Measurements from ENCODE around the gene ACADS.

ACADS gene

DNA sequence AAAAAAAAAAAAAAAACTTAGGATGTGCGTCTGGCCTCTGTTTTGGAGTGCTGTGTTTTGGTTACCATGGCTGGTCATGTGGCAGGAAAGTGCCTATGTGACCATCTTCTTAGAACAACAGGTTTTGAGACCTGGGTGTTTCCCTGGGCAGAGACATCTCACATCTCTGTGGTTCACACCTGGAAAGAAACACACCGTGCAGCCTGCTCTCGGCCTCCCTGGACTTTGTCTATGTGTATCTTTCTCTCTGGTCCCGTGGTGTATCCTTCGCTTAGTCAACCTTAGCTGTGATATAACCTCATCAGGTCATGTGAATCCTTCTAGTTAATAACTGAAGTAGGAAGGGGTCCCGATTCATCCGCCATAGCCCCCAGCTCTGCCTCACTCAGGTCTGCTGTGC lies 22.6 kb downstream of the ACADS start:
- Histone ChIP-seq H3K27me3 (ENCODE audit: control insufficient read depth in 5 of 5, insufficient read depth in 4 of 5, low read length in 5 of 5) (no peaks in the 10 kb centered on the region), H3K36me3 (ENCODE audit: control insufficient read depth in 5 of 5, insufficient read depth in 5 of 5, low read length in 5 of 5) (no peaks in the 10 kb centered on the region), H3K4me1 (ENCODE audit: control insufficient read depth in 5 of 5, insufficient read depth in 5 of 5, low read length in 5 of 5) (no peaks in the 10 kb centered on the region), H3K9me3 (ENCODE audit: control insufficient read depth in 5 of 5, low read length in 5 of 5) (no peaks in the 10 kb centered on the region), H3K4me3 (ENCODE audit: low read depth in 1 of 5, low read length in 5 of 5) (no peak overlapping the region), H3K27ac (ENCODE audit: low read depth, low read length) (no peak overlapping the region), H3K9ac (ENCODE audit: low read length in 5 of 5) (no peak overlapping the region)

DNA sequence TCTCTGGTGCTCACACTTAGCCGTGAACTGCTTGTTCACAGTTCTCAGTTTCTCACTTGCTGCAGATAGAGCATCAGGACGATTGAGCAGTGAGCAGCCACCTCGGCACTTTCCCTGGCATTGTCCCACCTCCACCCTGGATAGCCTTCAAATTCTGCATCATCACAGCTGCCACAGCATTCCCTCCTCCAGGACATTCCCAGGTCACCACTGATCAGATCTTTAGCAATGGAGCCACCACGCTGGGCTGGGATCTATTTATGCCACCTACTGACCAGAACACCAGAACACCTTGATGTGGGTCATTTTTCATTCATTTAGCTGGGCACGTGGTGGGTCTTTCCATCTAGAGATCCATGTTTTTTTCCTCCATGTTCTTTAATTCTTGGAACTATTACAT lies 23.6 kb downstream of the ACADS start:
- H3K9ac ChIP-seq (ENCODE audit: low read length in 5 of 5) = no peak overlapping the region
- H3K27me3 ChIP-seq (ENCODE audit: control insufficient read depth in 5 of 5, insufficient read depth in 4 of 5, low read length in 5 of 5) = no peaks in the 10 kb centered on the region
- H3K36me3 ChIP-seq (ENCODE audit: control insufficient read depth in 5 of 5, insufficient read depth in 5 of 5, low read length in 5 of 5) = no peaks in the 10 kb centered on the region
- no peak overlapping the region for H3K4me3 ChIP-seq (ENCODE audit: low read depth in 1 of 5, low read length in 5 of 5)
- H3K27ac ChIP-seq (ENCODE audit: low read depth, low read length) = no peak overlapping the region
- H3K4me1 ChIP-seq (ENCODE audit: control insufficient read depth in 5 of 5, insufficient read depth in 5 of 5, low read length in 5 of 5) = no peaks in the 10 kb centered on the region
- H3K9me3 ChIP-seq (ENCODE audit: control insufficient read depth in 5 of 5, low read length in 5 of 5) = no peaks in the 10 kb centered on the region

DNA sequence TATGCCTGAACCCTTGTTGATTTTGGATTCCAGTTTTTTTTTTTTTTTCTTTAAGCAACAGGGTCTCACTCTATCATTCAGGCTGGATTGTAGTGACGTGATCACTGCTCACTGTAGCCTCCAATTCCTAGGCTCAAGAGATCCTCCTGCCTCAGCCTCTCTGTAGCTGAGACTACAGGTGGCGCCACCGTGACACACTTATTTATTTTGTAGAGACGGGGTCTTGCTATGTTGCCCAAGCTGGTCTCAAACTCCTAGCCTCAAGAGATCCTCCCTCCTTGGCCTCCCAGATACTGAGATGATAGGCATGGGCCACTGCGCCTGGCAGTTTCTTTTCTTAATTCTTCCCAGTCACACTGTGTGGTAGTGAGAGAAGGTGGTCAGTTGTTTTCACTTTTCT lies 25.2 kb downstream of the ACADS start:
- Histone ChIP-seq H3K4me3 (ENCODE audit: low read depth in 1 of 5, low read length in 5 of 5) (no peak overlapping the region), H3K27me3 (ENCODE audit: control insufficient read depth in 5 of 5, insufficient read depth in 4 of 5, low read length in 5 of 5) (no peaks in the 10 kb centered on the region), H3K4me1 (ENCODE audit: control insufficient read depth in 5 of 5, insufficient read depth in 5 of 5, low read length in 5 of 5) (no peaks in the 10 kb centered on the region), H3K36me3 (ENCODE audit: control insufficient read depth in 5 of 5, insufficient read depth in 5 of 5, low read length in 5 of 5) (no peaks in the 10 kb centered on the region), H3K9ac (ENCODE audit: low read length in 5 of 5) (no peak overlapping the region), H3K9me3 (ENCODE audit: control insufficient read depth in 5 of 5, low read length in 5 of 5) (no peaks in the 10 kb centered on the region), H3K27ac (ENCODE audit: low read depth, low read length) (no peak overlapping the region)

DNA sequence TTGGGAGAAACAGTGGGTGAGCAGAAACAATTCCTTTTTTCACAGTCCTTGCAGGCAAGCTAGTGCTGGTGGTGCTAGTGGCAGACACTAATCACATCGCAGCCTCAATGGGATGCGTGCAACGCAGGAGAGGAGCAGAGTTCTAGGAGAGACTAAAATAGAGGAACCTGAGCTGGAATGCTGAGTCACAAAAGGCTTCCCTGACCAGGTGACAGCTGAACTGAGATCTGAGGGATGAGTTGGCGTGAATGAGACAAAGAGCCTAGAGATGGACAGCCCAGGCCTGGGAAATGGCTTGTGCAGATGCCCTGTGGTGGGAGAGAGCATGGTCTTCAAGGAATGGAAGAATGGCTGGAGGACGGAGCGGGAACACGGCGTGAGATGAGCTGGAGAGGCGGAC lies 25.8 kb downstream of the ACADS start:
- Histone ChIP-seq H3K27me3 (ENCODE audit: control insufficient read depth in 5 of 5, insufficient read depth in 4 of 5, low read length in 5 of 5) (no peaks in the 10 kb centered on the region), H3K27ac (ENCODE audit: low read depth, low read length) (no peak overlapping the region), H3K36me3 (ENCODE audit: control insufficient read depth in 5 of 5, insufficient read depth in 5 of 5, low read length in 5 of 5) (no peaks in the 10 kb centered on the region), H3K4me1 (ENCODE audit: control insufficient read depth in 5 of 5, insufficient read depth in 5 of 5, low read length in 5 of 5) (no peaks in the 10 kb centered on the region), H3K4me3 (ENCODE audit: low read depth in 1 of 5, low read length in 5 of 5) (no peak overlapping the region), H3K9me3 (ENCODE audit: control insufficient read depth in 5 of 5, low read length in 5 of 5) (no peaks in the 10 kb centered on the region), H3K9ac (ENCODE audit: low read length in 5 of 5) (no peak overlapping the region)

DNA sequence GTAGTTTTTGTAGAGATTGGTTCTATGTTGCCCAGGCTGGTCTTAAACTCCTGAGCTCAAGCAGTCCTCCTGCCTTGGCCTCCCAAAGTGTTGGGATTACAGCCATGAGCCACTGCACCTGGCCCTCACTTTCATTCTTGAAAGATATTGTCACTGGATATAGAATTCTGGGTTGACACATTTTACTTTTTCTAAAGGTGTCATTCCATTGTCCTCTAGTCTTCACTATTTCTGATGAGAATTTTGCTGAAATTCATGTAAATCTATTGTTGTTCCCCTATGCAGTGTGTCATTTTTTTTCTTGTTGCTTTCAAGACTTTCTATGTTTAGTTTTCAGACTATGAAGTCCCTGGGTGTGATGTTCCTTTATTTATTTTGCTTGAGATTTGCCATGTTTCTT lies 29.2 kb downstream of the ACADS start:
- no peaks in the 10 kb centered on the region for H3K9me3 ChIP-seq (ENCODE audit: control insufficient read depth in 5 of 5, low read length in 5 of 5)

DNA sequence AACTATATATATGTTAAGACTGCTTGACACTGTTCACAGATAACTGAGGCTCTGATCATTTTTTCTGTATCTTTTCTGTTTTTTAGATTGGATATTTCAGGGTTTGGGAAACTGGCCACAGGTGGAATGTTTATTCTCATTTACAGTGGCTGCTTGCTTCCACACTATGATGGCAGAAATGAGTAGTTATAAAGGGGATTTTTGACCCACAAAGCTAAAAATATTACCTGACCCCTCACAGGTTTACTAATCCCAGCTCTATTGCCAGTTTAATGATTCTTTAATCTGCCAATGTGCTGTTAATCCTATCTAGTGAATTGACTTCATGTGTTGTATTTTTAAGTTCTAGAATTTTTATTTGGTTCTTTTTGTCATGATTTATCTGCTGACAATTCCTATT lies 29.6 kb downstream of the ACADS start:
- Histone ChIP-seq H3K36me3 (ENCODE audit: control insufficient read depth in 5 of 5, insufficient read depth in 5 of 5, low read length in 5 of 5) (peaks cover 0 to 8% (median under 1%) of the 10 kb centered on the region in 5 donors), H3K27ac (ENCODE audit: low read depth, low read length) (no peak overlapping the region), H3K9me3 (ENCODE audit: control insufficient read depth in 5 of 5, low read length in 5 of 5) (no peaks in the 10 kb centered on the region), H3K9ac (ENCODE audit: low read length in 5 of 5) (no peak overlapping the region), H3K4me3 (ENCODE audit: low read depth in 1 of 5, low read length in 5 of 5) (no peak overlapping the region), H3K4me1 (ENCODE audit: control insufficient read depth in 5 of 5, insufficient read depth in 5 of 5, low read length in 5 of 5) (no peaks in the 10 kb centered on the region), H3K27me3 (ENCODE audit: control insufficient read depth in 5 of 5, insufficient read depth in 4 of 5, low read length in 5 of 5) (no peaks in the 10 kb centered on the region)

More for the DNA sequence above, 29.2 kb downstream of the ACADS start:
- H3K36me3 ChIP-seq (ENCODE audit: control insufficient read depth in 5 of 5, insufficient read depth in 5 of 5, low read length in 5 of 5) = peaks cover 0 to 3% (median 0%) of the 10 kb centered on the region in 5 donors
- no peaks in the 10 kb centered on the region for H3K4me1 ChIP-seq (ENCODE audit: control insufficient read depth in 5 of 5, insufficient read depth in 5 of 5, low read length in 5 of 5)
- no peak overlapping the region for H3K27ac ChIP-seq (ENCODE audit: low read depth, low read length)
- no peak overlapping the region for H3K9ac ChIP-seq (ENCODE audit: low read length in 5 of 5)
- H3K27me3 ChIP-seq (ENCODE audit: control insufficient read depth in 5 of 5, insufficient read depth in 4 of 5, low read length in 5 of 5) = no peaks in the 10 kb centered on the region
- H3K4me3 ChIP-seq (ENCODE audit: low read depth in 1 of 5, low read length in 5 of 5) = no peak overlapping the region

DNA sequence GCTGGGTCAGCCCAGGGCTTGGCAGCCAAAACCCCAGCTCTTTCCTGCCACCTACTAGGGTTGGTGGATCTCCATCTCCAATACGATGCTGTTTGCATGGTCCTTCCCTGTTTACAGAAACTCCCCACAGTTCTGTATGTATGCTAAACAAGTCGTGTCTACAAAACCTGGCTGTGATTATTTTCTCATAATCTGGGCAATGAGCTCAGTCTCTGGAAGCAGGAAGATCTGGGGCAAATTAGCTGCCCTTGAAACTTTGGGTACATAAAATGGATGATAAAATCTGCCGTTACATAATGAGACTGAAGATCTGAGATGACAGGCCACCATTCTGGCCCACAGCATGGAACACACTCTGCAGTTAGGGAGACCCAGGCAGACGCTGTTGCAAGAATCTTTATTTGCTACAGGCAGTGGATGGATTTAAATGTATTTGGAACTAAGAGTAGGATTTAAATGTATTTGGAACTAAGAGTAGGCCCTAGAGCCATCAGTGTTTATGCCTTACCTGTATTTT lies 31.7 kb downstream of the ACADS start:
- H3K27me3 ChIP-seq (ENCODE audit: control insufficient read depth in 5 of 5, insufficient read depth in 4 of 5, low read length in 5 of 5) = no peaks in the 10 kb centered on the region
- H3K27ac ChIP-seq (ENCODE audit: low read depth, low read length) = no peak overlapping the region
- peaks cover 0 to 2% (median 0%) of the 10 kb centered on the region in 5 donors for H3K4me1 ChIP-seq (ENCODE audit: control insufficient read depth in 5 of 5, insufficient read depth in 5 of 5, low read length in 5 of 5)
- no peak overlapping the region for H3K9ac ChIP-seq (ENCODE audit: low read length in 5 of 5)
- no peak overlapping the region for H3K4me3 ChIP-seq (ENCODE audit: low read depth in 1 of 5, low read length in 5 of 5)
- no peaks in the 10 kb centered on the region for H3K9me3 ChIP-seq (ENCODE audit: control insufficient read depth in 5 of 5, low read length in 5 of 5)
- H3K36me3 ChIP-seq (ENCODE audit: control insufficient read depth in 5 of 5, insufficient read depth in 5 of 5, low read length in 5 of 5) = peaks cover 0 to 28% (median 19%) of the 10 kb centered on the region in 5 donors

DNA sequence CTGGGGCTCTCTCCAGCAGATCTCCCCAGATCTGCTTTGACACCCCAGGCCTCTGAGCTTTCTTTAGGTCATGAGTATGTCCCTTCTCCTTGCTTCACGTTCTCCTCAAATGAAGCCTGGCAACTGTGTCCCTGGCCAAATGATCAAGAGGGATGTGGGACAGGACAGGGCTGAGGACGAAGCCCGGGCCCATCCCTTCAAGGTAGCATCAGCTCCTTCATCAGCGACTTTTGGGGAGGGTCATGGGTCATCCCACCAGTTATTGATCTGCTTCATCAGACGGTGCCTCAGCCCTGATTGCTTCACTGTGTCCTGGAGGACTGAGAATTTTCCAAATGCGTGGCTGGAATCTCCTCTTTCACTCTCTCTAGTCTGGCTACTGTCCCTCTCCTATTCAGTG lies 32.3 kb downstream of the ACADS start:
- Histone ChIP-seq H3K9ac (ENCODE audit: low read length in 5 of 5) (no peak overlapping the region), H3K27ac (ENCODE audit: low read depth, low read length) (no peak overlapping the region)

DNA sequence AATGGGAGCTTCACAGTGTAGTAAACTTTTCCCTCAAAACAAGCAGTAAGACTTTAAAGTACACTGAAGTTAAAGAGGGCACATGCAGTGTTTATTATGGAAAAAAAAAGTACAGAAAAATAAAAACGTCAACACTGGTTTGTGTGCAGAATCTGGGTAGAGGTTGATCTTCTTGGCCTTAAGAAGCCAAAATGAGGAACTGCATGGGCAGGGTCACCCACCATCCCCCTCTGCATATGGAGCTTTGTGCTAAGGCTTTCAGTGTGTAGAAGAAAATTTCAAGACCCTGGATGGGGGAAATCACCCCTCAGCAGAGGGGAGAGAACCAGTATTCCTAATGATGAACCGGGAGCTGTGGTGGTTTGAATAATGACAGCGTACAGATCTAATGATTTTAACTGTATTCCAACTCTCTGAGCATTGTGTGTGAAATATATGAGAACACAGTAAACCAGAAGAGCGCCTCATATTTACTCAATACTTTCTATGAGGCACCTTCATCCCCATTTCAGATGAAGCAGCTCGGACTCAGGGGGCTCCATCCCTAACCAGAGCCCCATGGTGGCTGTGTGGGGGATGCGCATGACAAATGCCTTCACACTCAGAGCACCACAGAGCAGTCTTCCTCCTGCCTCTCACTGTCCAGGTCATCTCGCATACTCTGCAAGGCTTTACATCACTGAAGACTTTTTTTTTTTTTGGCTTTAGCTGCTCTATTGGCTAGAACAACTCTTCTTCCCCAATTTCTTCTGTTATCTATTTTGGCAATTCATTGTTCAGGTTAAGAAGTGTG lies 33.4 kb downstream of the ACADS start:
- Histone ChIP-seq H3K27ac (ENCODE audit: low read depth, low read length) (no peak overlapping the region), H3K36me3 (ENCODE audit: control insufficient read depth in 5 of 5, insufficient read depth in 5 of 5, low read length in 5 of 5) (peaks cover 3 to 44% (median 32%) of the 10 kb centered on the region in 5 donors), H3K9me3 (ENCODE audit: control insufficient read depth in 5 of 5, low read length in 5 of 5) (no peaks in the 10 kb centered on the region), H3K4me1 (ENCODE audit: control insufficient read depth in 5 of 5, insufficient read depth in 5 of 5, low read length in 5 of 5) (peaks cover 0 to 2% (median 0%) of the 10 kb centered on the region in 5 donors), H3K4me3 (ENCODE audit: low read depth in 1 of 5, low read length in 5 of 5) (no peak overlapping the region), H3K27me3 (ENCODE audit: control insufficient read depth in 5 of 5, insufficient read depth in 4 of 5, low read length in 5 of 5) (no peaks in the 10 kb centered on the region), H3K9ac (ENCODE audit: low read length in 5 of 5) (no peak overlapping the region)

More for the DNA sequence above, 32.3 kb downstream of the ACADS start:
- Histone ChIP-seq H3K27me3 (ENCODE audit: control insufficient read depth in 5 of 5, insufficient read depth in 4 of 5, low read length in 5 of 5) (no peaks in the 10 kb centered on the region), H3K4me3 (ENCODE audit: low read depth in 1 of 5, low read length in 5 of 5) (no peak overlapping the region), H3K9me3 (ENCODE audit: control insufficient read depth in 5 of 5, low read length in 5 of 5) (no peaks in the 10 kb centered on the region), H3K36me3 (ENCODE audit: control insufficient read depth in 5 of 5, insufficient read depth in 5 of 5, low read length in 5 of 5) (peaks cover 0 to 35% (median 22%) of the 10 kb centered on the region in 5 donors), H3K4me1 (ENCODE audit: control insufficient read depth in 5 of 5, insufficient read depth in 5 of 5, low read length in 5 of 5) (peaks cover 0 to 2% (median 0%) of the 10 kb centered on the region in 5 donors)

DNA sequence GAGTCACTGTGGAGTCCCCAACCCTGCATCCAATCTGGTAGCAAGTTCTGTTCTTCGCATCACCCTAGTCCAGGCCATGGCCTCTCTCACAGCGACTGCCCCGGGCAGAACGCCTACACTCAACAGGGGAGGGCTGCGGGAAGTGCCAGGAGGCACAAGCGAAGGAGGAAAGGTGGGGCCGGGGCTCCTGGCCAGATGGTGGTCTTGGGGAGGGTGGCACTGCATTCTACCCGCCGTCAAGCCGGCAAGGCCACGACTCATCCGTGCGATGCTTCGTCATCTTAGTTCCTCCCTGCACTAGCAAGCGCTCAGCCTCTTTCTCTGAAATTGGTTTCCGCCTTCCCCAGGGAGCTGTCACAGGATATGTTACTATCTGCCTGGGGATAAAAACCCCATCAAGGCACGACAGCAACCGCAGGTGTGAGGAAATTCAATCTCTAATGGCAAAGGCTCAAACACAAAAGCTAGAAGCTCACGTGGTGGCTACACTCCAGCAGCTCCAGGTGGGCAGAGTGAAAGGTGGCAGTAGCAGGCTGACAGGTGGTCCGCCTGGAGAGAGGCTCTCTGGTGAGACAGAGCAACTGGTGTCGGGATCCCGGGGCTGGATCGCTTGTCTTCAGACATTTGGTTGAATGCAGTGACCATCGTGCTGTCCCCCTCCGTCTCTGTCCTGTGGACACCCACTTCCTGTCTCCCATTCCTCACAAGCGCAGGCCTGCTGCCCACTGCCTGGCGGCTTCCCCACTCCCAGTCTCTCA lies 34.1 kb downstream of the ACADS start:
- H3K4me3 ChIP-seq (ENCODE audit: low read depth in 1 of 5, low read length in 5 of 5) = no peak overlapping the region
- H3K27me3 ChIP-seq (ENCODE audit: control insufficient read depth in 5 of 5, insufficient read depth in 4 of 5, low read length in 5 of 5) = no peaks in the 10 kb centered on the region
- no peaks in the 10 kb centered on the region for H3K9me3 ChIP-seq (ENCODE audit: control insufficient read depth in 5 of 5, low read length in 5 of 5)
- H3K27ac ChIP-seq (ENCODE audit: low read depth, low read length) = no peak overlapping the region
- no peak overlapping the region for H3K9ac ChIP-seq (ENCODE audit: low read length in 5 of 5)
- peaks cover 0 to 2% (median 0%) of the 10 kb centered on the region in 5 donors for H3K4me1 ChIP-seq (ENCODE audit: control insufficient read depth in 5 of 5, insufficient read depth in 5 of 5, low read length in 5 of 5)
- peaks cover 8 to 52% (median 39%) of the 10 kb centered on the region in 5 donors for H3K36me3 ChIP-seq (ENCODE audit: control insufficient read depth in 5 of 5, insufficient read depth in 5 of 5, low read length in 5 of 5)
